CD4-positive, CD25-positive, alpha-beta regulatory T cell (primary cell): ENCODE data around the gene ARL14EP. TPM values are rescaled to one million over a fixed set of nuclear protein-coding genes. Genes with fewer than 3 reads are reported as not detected.

Experiments used
- ATAC-seq, 2 donors: fragments of 150-1000 bp; cut with Tn5 transposase; one replicate each; pipeline ENCODE4 v1.10.0; 2021; ENCODE audit warnings: low read depth in 2 of 2, moderate number of reproducible peaks in 2 of 2, moderate library complexity in 1 of 2
- DNase-seq, 3 donors: peaks; one replicate each; pipeline versions ENCODE4 v3.0.0 to v3.0.0-alpha.2; 2012 to 2022; ENCODE audit warnings: mixed read lengths in 1 of 3
- H3K27ac ChIP-seq: one replicate; pipeline ENCODE4 v1.7.0; 2013; ENCODE audit warnings: mild to moderate bottlenecking, low read length; ENCODE audit not compliant: insufficient read depth, poor library complexity, severe bottlenecking
- H3K27me3 ChIP-seq: one replicate; pipeline ENCODE4 v1.7.0; 2013; ENCODE audit warnings: low read length; ENCODE audit not compliant: control insufficient read depth, insufficient read depth
- H3K36me3 ChIP-seq: one replicate; pipeline ENCODE4 v1.7.0; 2013; ENCODE audit warnings: mild to moderate bottlenecking, low read length, moderate library complexity; ENCODE audit not compliant: control insufficient read depth, insufficient read depth
- H3K4me1 ChIP-seq: 2 replicates; pipeline ENCODE4 v1.7.0; 2013; ENCODE audit warnings: mild to moderate bottlenecking, low read length; ENCODE audit not compliant: insufficient read depth, control insufficient read depth, poor library complexity, severe bottlenecking
- H3K4me3 ChIP-seq: one replicate; pipeline ENCODE4 v1.7.0; 2013; ENCODE audit warnings: low read depth, mild to moderate bottlenecking, low read length, moderate library complexity
- H3K9me3 ChIP-seq, 2 experiments: 1 replicate in 1 of 2; 2 replicates in 1 of 2; pipeline ENCODE4 v1.7.0; 2013; ENCODE audit warnings: low read length in 2 of 2, mild to moderate bottlenecking in 1 of 2, moderate library complexity in 1 of 2; ENCODE audit not compliant: control insufficient read depth in 2 of 2
- H3K27ac Mint-ChIP-seq, 3 donors: one replicate each; pipeline ENCODE4 v1.8.0; 2020 to 2022; ENCODE audit warnings: mild to moderate bottlenecking in 3 of 3, mixed read lengths in 3 of 3, moderate library complexity in 2 of 3
- H3K27me3 Mint-ChIP-seq: one replicate; pipeline ENCODE4 v1.8.0; 2022; ENCODE audit warnings: mild to moderate bottlenecking, mixed read lengths
- H3K36me3 Mint-ChIP-seq: one replicate; pipeline ENCODE4 v1.8.0; 2020; ENCODE audit warnings: mixed read lengths
- H3K4me1 Mint-ChIP-seq, 4 donors: one replicate each; pipeline ENCODE4 v1.8.0; 2020 to 2022; ENCODE audit warnings: mixed read lengths in 4 of 4, mild to moderate bottlenecking in 1 of 4
- H3K4me3 Mint-ChIP-seq, 4 donors: one replicate each; pipeline ENCODE4 v1.8.0; 2020 to 2022; ENCODE audit warnings: mild to moderate bottlenecking in 4 of 4, mixed read lengths in 4 of 4, moderate library complexity in 3 of 4
- H3K9me3 Mint-ChIP-seq, 7 donors: one replicate each; pipeline ENCODE4 v1.8.0; 2020 to 2022; ENCODE audit warnings: mixed read lengths in 7 of 7, mild to moderate bottlenecking in 3 of 7, moderate library complexity in 2 of 7
- polyA plus RNA-seq, 4 donors: library from polyadenylated mRNA; unstranded; fragments of 300-500 nt; fragmentation: Illumina TruSeq; gene quantifications; one replicate each; pipeline ENCODE4 v1.2.3, GENCODE V29; 2021
- total RNA-seq: library from RNA; stranded (reverse); gene quantifications from one replicate; pipeline ENCODE4 v1.2.3, GENCODE V29; 2022

Gene ARL14EP
- total and polyA plus RNA-seq, 5 donors from 2014 or later = 23.3 to 82.1 (median 60.5) TPM

- DNase-seq (no peak), ATAC-seq (no peak)
- Histone ChIP-seq H3K27ac (no peak overlapping the region), H3K36me3 (no peaks in the 10 kb centered on the region), H3K4me3 (no peak overlapping the region), H3K27me3 (no peaks in the 10 kb centered on the region), H3K9me3 (no peaks in the 10 kb centered on the region), H3K4me1 (no peaks in the 10 kb centered on the region)
- H3K36me3 Mint-ChIP-seq = no peaks in the 10 kb centered on the region
- H3K9me3 Mint-ChIP-seq = peaks cover 0 to 6% (median 0%) of the 10 kb centered on the region in 7 donors
- H3K27ac Mint-ChIP-seq = no peak overlapping the region
- H3K4me3 Mint-ChIP-seq = no peak overlapping the region
- no peaks in the 10 kb centered on the region for H3K4me1 Mint-ChIP-seq
- no peaks in the 10 kb centered on the region for H3K27me3 Mint-ChIP-seq
These were observed 41.4 kb downstream of the ARL14EP start for GRCh38 chr11:30364139-30364836.

GRCh38 chr11:30364837-30365482 is 42.1 kb downstream of the ARL14EP start:
- Histone ChIP-seq H3K27ac (no peak overlapping the region), H3K36me3 (no peaks in the 10 kb centered on the region), H3K27me3 (no peaks in the 10 kb centered on the region), H3K9me3 (no peaks in the 10 kb centered on the region), H3K4me3 (no peak overlapping the region), H3K4me1 (no peaks in the 10 kb centered on the region)
- no peaks in the 10 kb centered on the region for H3K36me3 Mint-ChIP-seq
- no peak overlapping the region for H3K4me3 Mint-ChIP-seq
- DNase-seq (no peak), ATAC-seq (no peak)
- H3K9me3 Mint-ChIP-seq = peaks cover 0 to 6% (median 0%) of the 10 kb centered on the region in 7 donors
- H3K27ac Mint-ChIP-seq = no peak overlapping the region
- H3K4me1 Mint-ChIP-seq = no peaks in the 10 kb centered on the region
- H3K27me3 Mint-ChIP-seq = no peaks in the 10 kb centered on the region

- Mint-ChIP-seq H3K36me3 (no peaks in the 10 kb centered on the region), H3K27ac (no peak overlapping the region), H3K4me3 (no peak overlapping the region), H3K4me1 (no peaks in the 10 kb centered on the region), H3K27me3 (no peaks in the 10 kb centered on the region), H3K9me3 (peaks cover 0 to 6% (median 0%) of the 10 kb centered on the region in 7 donors)
- Histone ChIP-seq H3K4me3 (no peak overlapping the region), H3K27ac (no peak overlapping the region), H3K4me1 (no peaks in the 10 kb centered on the region), H3K36me3 (no peaks in the 10 kb centered on the region), H3K27me3 (no peaks in the 10 kb centered on the region), H3K9me3 (no peaks in the 10 kb centered on the region)
- ATAC-seq = no peak
- DNase-seq = no peak
These were observed 43.1 kb downstream of the ARL14EP start for GRCh38 chr11:30365793-30366517.

DNA sequence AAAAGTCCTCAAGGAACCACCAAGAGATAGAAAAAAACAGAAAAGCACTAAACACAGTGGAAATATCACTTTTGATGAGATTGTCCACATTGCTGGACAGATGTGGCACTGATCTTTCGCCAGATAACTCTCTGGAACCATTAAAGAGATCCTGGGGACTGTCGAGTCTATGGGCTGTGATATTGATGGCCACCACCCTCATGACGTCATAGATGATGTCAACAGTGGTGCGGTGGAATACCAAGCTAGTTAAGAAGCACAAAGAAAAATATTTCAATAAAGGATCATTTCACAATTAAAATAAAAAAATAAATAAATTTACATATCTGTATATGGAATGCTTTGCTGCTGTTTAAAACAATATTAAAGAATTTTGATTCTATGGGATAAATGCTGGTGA is 45.5 kb downstream of the ARL14EP start:
- H3K27me3 Mint-ChIP-seq = no peaks in the 10 kb centered on the region
- Histone ChIP-seq H3K9me3 (no peaks in the 10 kb centered on the region), H3K36me3 (no peaks in the 10 kb centered on the region), H3K4me3 (no peak overlapping the region), H3K27me3 (no peaks in the 10 kb centered on the region), H3K27ac (no peak overlapping the region), H3K4me1 (no peaks in the 10 kb centered on the region)
- no peaks in the 10 kb centered on the region for H3K36me3 Mint-ChIP-seq
- no peak overlapping the region for H3K4me3 Mint-ChIP-seq
- no peak overlapping the region for H3K27ac Mint-ChIP-seq
- peaks cover 0 to 6% (median 0%) of the 10 kb centered on the region in 7 donors for H3K9me3 Mint-ChIP-seq
- no peaks in the 10 kb centered on the region for H3K4me1 Mint-ChIP-seq
- DNase-seq = no peak
- ATAC-seq = no peak

- no peaks in the 10 kb centered on the region for H3K27me3 Mint-ChIP-seq
- no peaks in the 10 kb centered on the region for H3K36me3 ChIP-seq
- H3K27ac Mint-ChIP-seq = no peak overlapping the region
- peaks cover 0 to 6% (median 0%) of the 10 kb centered on the region in 7 donors for H3K9me3 Mint-ChIP-seq
- H3K4me1 Mint-ChIP-seq = no peaks in the 10 kb centered on the region
- no peaks in the 10 kb centered on the region for H3K4me1 ChIP-seq
- no peak overlapping the region for H3K27ac ChIP-seq
- DNase-seq (no peak), ATAC-seq (no peak)
- no peaks in the 10 kb centered on the region for H3K9me3 ChIP-seq
- no peaks in the 10 kb centered on the region for H3K36me3 Mint-ChIP-seq
- H3K27me3 ChIP-seq = no peaks in the 10 kb centered on the region
- H3K4me3 Mint-ChIP-seq = no peak overlapping the region
- H3K4me3 ChIP-seq = no peak overlapping the region
These were observed 47.3 kb downstream of the ARL14EP start for GRCh38 chr11:30370164-30370563.

DNA sequence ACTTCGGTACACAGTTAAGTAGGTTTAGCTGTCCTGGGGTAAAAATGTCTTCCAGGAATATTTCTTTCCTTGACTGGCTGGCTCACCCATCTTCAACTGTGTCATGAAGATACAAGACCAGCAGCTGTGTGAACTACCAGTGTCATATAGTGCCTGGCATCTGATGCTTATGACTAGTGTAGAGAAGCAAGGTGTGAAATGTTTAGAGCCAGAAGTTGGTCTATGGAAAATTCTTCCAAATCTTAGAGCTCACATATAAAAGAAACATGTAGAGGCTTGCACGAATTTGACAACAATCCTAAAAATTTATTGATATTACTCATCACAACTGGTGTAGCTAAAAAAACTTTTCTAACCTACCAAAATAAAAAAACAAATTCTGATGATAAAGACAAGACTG is 54.4 kb downstream of the ARL14EP start:
- Mint-ChIP-seq H3K9me3 (no peaks in the 10 kb centered on the region), H3K4me1 (no peaks in the 10 kb centered on the region), H3K27ac (no peak overlapping the region), H3K27me3 (peaks cover 4% of the 10 kb centered on the region), H3K4me3 (no peak overlapping the region), H3K36me3 (no peaks in the 10 kb centered on the region)
- no peak for ATAC-seq
- no peaks in the 10 kb centered on the region for H3K4me1 ChIP-seq
- no peaks in the 10 kb centered on the region for H3K9me3 ChIP-seq
- H3K27ac ChIP-seq = no peak overlapping the region
- no peaks in the 10 kb centered on the region for H3K36me3 ChIP-seq
- DNase-seq = no peak
- no peaks in the 10 kb centered on the region for H3K27me3 ChIP-seq
- H3K4me3 ChIP-seq = no peak overlapping the region

DNA sequence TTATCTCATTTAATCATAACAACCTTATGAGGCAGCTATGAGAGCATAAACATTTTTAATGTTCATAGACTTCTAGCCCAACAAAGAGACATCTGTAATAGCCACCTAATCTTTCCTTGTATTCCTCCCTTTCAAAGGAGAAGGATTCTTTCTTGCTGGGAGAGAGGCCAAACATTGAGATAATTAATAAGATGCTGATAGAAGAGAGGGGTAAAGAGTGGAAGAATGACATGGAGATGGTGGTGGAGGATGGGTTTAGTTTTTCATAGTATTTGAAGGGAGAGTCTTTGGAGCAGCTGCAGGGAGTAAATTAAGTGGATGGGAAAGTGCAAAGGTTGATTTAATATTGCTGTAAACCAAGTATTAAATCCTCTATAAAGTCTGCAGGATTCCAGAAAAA is 57.9 kb downstream of the ARL14EP start:
- no peak for ATAC-seq
- H3K4me3 ChIP-seq = no peak overlapping the region
- H3K9me3 ChIP-seq = no peaks in the 10 kb centered on the region

More for the DNA sequence above, 57.9 kb downstream of the ARL14EP start:
- Histone ChIP-seq H3K36me3 (no peaks in the 10 kb centered on the region), H3K27ac (no peak overlapping the region), H3K4me1 (no peaks in the 10 kb centered on the region), H3K27me3 (no peaks in the 10 kb centered on the region)
- DNase-seq = no peak
- Mint-ChIP-seq H3K27ac (no peak overlapping the region), H3K36me3 (no peaks in the 10 kb centered on the region), H3K4me3 (no peak overlapping the region), H3K4me1 (no peaks in the 10 kb centered on the region), H3K27me3 (peaks cover 4% of the 10 kb centered on the region), H3K9me3 (peaks cover 0 to under 1% (median 0%) of the 10 kb centered on the region in 7 donors)
